Retinal pigment epithelial cell (primary cell): Measurements from ENCODE around the gene PTPRD.
"Not testable (repeated sequence)": the region's sequence is repeated elsewhere in the genome, so short reads cannot be mapped to it uniquely, and the experiment has no call there.

Source experiments
- DNase-seq: peaks from one replicate; pipeline ENCODE4 v3.0.0-alpha.2; 2010; ENCODE audit warnings: low read depth
- H3K4me3 ChIP-seq: 2 replicates; pipeline ENCODE4 v1.5.1; 2011; ENCODE audit warnings: mild to moderate bottlenecking, low read length, control low read depth, moderate library complexity
- TF ChIP-seq, protein P1 (sequence below): conservative IDR thresholded peaks from 2 replicates; pipeline ENCODE4 v1.5.1; 2011; ENCODE audit warnings: low read depth, low read length, control low read depth, inconsistent platforms

PTPRD gene

DNA sequence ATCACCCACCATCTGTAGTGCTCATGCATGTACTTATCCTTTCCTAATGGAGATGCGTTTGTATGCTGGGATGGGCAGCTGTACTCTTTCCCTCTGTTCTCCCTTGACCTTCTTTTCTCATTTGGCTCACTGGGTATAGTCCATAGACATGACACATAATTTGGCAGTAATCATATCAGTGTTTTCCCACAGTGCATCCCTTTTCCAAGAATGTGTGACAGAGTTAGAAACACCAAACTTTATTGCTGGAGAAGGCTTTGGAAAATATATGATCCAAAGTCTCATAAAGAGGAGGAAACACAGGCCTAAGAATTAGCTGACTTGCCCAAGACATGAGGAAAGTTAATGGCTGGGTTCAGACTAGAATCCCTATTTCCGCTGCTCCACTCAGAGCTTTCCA, 1579.8 kb downstream of the PTPRD start:
- DNase-seq, result no peak
- TF ChIP-seq, protein P1, sequence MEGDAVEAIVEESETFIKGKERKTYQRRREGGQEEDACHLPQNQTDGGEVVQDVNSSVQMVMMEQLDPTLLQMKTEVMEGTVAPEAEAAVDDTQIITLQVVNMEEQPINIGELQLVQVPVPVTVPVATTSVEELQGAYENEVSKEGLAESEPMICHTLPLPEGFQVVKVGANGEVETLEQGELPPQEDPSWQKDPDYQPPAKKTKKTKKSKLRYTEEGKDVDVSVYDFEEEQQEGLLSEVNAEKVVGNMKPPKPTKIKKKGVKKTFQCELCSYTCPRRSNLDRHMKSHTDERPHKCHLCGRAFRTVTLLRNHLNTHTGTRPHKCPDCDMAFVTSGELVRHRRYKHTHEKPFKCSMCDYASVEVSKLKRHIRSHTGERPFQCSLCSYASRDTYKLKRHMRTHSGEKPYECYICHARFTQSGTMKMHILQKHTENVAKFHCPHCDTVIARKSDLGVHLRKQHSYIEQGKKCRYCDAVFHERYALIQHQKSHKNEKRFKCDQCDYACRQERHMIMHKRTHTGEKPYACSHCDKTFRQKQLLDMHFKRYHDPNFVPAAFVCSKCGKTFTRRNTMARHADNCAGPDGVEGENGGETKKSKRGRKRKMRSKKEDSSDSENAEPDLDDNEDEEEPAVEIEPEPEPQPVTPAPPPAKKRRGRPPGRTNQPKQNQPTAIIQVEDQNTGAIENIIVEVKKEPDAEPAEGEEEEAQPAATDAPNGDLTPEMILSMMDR, result no peak
- H3K4me3 ChIP-seq, result no peak overlapping the region

DNA sequence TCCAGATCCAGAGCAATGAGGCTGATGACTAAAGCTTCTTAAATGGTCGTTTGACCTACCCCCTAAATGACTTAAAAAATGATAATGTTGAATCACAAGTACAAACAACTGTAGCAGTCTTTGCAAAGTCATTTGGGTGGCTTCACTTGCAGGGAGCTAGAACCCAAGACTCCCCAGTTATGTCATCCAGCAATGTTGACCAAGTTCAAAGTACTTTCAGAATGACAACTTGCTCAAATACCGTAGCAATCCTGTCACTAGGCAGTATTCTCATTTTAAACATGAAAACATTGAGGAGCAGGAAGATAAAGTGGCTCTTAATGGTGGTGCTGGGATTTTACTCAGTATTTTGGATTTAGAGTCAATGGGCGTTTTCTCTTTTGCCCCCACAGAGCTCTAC, 1596.2 kb downstream of the PTPRD start:
- no peak overlapping the region for H3K4me3 ChIP-seq
- TF ChIP-seq, protein P1, result no peak
- no peak for DNase-seq

DNA sequence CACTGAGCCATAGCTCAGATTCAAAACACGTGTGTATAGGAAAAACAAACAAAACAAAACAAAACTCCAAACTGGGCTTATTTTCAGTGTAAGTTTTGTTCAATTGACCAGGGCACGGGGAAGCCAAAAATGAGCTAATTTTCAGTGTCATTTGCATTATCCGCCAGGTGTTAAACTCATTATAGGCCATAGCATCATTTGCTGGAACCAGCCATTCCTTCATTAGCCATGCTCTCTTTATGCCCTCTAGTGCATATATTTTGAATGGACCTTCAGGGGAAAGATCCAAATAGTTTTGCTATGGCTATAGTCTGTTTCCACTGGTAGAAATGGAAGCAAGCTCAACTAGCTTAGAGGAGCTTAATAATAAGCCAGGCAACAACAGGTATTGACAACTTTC, 1608.0 kb downstream of the PTPRD start:
- no peak overlapping the region for H3K4me3 ChIP-seq
- DNase-seq, result no peak
- TF ChIP-seq, protein P1, result peak; percentile 23

DNA sequence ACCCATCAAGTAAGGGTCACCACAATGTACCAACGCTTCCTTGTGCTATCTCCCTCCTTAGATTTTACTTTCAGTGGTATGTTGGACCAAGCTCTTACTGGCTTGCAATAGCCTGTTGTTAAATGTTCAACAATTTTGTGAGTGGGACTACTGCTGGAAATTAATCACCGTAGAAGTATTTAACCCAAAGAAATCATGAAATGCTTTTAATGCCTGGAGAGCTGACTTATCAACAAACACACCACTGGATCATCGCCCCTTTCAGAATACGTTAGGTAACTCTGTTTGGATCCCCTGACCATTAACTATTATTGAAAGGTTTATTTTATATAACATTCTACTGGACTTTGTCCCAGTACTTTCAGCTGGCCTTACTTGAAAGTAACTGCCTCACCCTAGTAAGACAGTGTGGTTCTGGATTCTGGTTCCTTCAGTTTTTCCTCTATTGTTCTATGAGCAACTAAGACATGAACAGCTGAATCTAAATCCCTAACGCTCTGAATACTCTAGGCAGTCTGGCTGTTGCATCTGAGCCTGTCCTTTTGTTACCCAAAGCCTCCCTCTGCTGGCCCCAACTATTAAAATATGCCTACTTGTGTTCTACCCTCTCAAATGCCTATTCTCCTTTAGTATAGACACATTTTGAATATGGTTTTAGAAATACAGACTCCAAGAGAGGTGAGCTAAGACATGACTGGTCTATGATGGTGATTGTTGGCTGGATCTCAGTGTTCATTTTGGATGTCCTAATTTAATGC, 1609.8 kb downstream of the PTPRD start:
- DNase-seq, result no peak
- TF ChIP-seq, protein P1, result peak; percentile 46
- no peak overlapping the region for H3K4me3 ChIP-seq

DNA sequence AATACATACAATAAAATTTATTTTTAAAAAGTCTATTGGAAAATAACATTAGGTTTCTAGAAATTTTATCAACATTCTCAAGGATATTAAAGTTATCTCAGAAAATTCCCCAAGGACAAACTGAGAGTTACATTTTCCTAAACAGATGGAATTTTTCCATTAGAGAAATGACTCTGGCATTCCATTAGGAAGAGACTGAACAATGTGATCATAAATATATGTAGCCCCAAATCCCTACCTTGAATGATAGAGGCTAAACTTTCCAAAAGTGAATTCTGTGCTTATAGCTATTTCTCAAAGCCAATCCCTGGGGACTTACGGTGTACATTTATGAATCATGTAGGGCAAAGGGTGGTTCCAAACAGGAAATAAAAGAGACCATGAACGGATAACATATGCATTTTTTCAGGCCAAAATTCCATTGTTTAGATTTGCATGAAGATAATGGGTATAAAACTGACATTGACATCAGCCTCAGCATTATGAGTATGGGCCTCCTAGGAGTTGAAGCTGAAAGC, 1632.2 kb downstream of the PTPRD start:
- TF ChIP-seq, protein P1, result no peak
- no peak for DNase-seq
- no peak overlapping the region for H3K4me3 ChIP-seq

DNA sequence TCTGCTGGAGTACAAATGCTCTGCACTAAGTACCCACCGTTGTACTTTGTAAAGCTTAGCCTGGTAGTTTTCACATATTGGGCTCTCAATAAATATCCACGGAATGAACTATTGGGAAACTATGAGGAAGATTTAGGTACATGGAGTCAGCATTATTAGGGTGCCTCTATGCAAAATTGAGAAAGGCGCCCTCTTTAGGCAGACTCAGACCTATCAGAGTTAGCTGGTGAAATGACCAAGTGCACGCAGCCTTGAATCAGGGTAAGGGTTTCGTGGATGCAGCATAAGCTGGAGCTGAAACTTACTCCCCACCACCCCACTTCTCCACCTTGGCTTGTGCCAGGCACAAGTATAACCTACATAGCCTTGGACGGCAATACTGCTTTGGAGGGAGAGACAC, 1634.5 kb downstream of the PTPRD start:
- DNase-seq, result no peak
- TF ChIP-seq, protein P1, result no peak
- H3K4me3 ChIP-seq, result no peak overlapping the region

DNA sequence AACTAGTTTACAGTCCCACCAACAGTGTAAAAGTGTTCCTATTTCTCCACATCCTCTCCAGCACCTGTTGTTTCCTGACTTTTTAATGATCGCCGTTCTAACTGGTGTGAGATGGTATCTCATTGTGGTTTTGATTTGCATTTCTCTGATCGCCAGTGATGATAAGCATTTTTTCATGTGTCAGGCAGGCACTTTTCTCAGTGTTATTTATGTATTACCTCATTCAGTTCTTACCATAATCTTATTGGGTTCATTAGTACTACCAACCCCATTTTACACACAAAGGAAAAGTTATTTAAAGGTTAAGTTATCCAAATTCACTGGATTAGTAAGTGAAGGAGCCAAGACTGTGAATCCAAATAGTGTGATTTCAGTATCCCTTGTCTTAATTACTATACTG, 1644.5 kb downstream of the PTPRD start:
- H3K4me3 ChIP-seq, DNase-seq: not testable (repeated sequence)
